ENCODE measurements around the gene ATP8B3. TPM values are rescaled to one million over a fixed set of nuclear protein-coding genes. Genes with fewer than 3 reads are reported as not detected.

The ATP8B3 gene
- total and polyA plus RNA-seq, 10 of the 15 experiments (the other 5 are each of a cell fraction or from before 2014, with no cell fraction given), result 0.13 to 1.7 (median 0.52) TPM

DNA sequence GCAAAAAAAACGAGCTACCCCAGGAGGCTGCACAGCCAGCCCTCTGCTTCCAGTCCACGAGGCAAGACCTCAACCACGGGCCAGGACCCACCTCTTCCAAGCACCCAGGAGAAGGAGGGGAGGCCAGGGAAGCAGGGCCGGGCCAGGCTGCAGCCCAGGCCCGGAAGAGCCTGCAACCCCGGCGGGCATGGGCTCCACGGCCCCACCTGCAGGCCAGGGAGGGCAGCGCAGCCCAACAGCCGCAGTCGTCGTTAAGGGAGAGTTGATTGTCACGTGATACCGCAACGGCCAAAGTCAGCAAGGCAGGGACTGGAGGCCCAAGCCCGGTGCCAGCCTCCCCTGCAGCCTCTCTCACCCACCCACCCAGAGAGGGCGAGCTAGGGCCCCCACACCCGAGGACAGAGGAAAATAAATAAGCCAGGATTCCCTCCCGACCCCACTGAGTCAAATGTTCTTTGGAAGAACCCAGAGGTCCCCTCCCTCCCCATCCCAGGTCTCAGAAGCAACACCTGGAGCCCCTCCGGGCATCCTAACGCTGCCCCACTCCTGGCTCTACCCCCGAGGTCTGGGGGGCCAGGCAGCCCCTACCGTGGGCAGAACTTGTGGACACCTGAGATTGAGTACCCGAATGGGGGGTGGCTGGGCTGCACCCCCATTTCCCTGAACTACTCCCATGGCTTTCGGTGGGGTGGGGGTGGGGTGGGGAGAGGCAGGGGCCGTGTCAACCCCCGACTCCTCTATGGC lies 41.4 kb upstream of the ATP8B3 start:
- TSS peak; percentile 49 for BruUV-seq (replicated peaks)
- Histone ChIP-seq H3K9me3 (replicated peaks; ENCODE audit: control insufficient read depth, insufficient read depth, low read length) (no peaks in the 10 kb centered on the region), H3K4me3 (no peak overlapping the region), H3K27me3 (replicated peaks in 1 of 2; ENCODE audit: control insufficient read depth in 2 of 2, insufficient read depth in 2 of 2, low read length in 1 of 2) (no peaks in the 10 kb centered on the region), H4K20me1 (ENCODE audit: control insufficient read depth, insufficient read depth) (no peaks in the 10 kb centered on the region), H3K4me2 (ENCODE audit: control insufficient read depth, insufficient read depth) (no peak overlapping the region), H2AFZ (ENCODE audit: control insufficient read depth, low read depth, low read length) (peak overlapping the region; percentile 54), H3K36me3 (ENCODE audit: control insufficient read depth in 2 of 2, insufficient read depth in 2 of 2, low read length in 1 of 2) (peaks cover 0 to 3% of the 10 kb centered on the region in 2 experiments; a peak in 2 of 4 replicates), H3K79me2 (ENCODE audit: control insufficient read depth, insufficient read depth, low read length) (peaks cover 49% of the 10 kb centered on the region), H3K4me1 (ENCODE audit: control insufficient read depth, insufficient read depth, low read length) (peaks cover 27% of the 10 kb centered on the region), H3K27ac (ENCODE audit: control insufficient read depth, insufficient read depth) (peak overlapping the region; percentile 13; the same call in 1 of the 2 replicates), H3K9ac (ENCODE audit: control insufficient read depth, insufficient read depth, low read length) (no peak overlapping the region)
- 13% methylated on average over 25 of the region's 27 CpGs for WGBS (ENCODE audit: insufficient coverage, insufficient replicate concordance, low lambda C conversion rate, missing lambda C conversion rate)
- in situ Hi-C loops (cut with MboI), result loop anchor here (25.0 kb wide), 1 partner anchor 1509 kb away; the partner anchor contains the start of gene NFIC
- ChIA-PET SMC1A (ENCODE audit: uncharacterized antibody, unreplicated experiment) (interaction anchor here (1.1 kb wide), 1 partner anchor 16 kb away, joined by 3 read pairs; no protein-coding TSS in a partner anchor), RAD21 (ENCODE audit: unreplicated experiment) (no interaction called here), CTCF (interaction anchor here (0.6 to 1.4 kb wide), 4 partner anchors 10 to 89 kb away, joined by 3 to 4 read pairs (median 4); no protein-coding TSS in a partner anchor), POLR2A (interaction anchor here (0.6 kb wide), 1 partner anchor 11 kb away, joined by 3 read pairs; no protein-coding TSS in a partner anchor)
- DNase-seq (ENCODE audit: low read depth, low spot score), result peak; percentile 43
- intact Hi-C loops (cut with micrococcal nuclease; ENCODE audit: unreplicated experiment), result no loop called here
- FAIRE-seq, result peak; percentile 84
- peak; percentile 41 for ATAC-seq
- TF ChIP-seq, protein P1, sequence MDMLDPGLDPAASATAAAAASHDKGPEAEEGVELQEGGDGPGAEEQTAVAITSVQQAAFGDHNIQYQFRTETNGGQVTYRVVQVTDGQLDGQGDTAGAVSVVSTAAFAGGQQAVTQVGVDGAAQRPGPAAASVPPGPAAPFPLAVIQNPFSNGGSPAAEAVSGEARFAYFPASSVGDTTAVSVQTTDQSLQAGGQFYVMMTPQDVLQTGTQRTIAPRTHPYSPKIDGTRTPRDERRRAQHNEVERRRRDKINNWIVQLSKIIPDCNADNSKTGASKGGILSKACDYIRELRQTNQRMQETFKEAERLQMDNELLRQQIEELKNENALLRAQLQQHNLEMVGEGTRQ (IDR thresholded peaks at IDR 0.05; ENCODE audit: borderline replicate concordance, low read depth, low read length), result peak; percentile 70
- TF ChIP-seq POLR2AphosphoS5 (IDR thresholded peaks at IDR 0.05; ENCODE audit: low read length) (no peak), TAF1 (IDR thresholded peaks at IDR 0.05; ENCODE audit: borderline replicate concordance, low read depth, low read length) (no peak), RUNX3 (IDR thresholded peaks at IDR 0.05; ENCODE audit: low read length) (no peak), PAX8 (IDR thresholded peaks at IDR 0.05) (no peak), RB1 (IDR thresholded peaks at IDR 0.05; ENCODE audit: borderline replicate concordance) (no peak), NRF1 (conservative IDR thresholded peaks at IDR 0.05; ENCODE audit: low read depth, low read length) (no peak), NR2F1 (conservative IDR thresholded peaks at IDR 0.05) (peak; percentile 33; the same call in 1 of the 2 replicates), YY1 (IDR thresholded peaks at IDR 0.05; ENCODE audit: low read depth, low read length) (peak; percentile 70; the same call in 1 of the 2 replicates), RCOR1 (conservative IDR thresholded peaks at IDR 0.05; ENCODE audit: low read depth, low read length) (no peak)
- TF ChIP-seq, protein P2, sequence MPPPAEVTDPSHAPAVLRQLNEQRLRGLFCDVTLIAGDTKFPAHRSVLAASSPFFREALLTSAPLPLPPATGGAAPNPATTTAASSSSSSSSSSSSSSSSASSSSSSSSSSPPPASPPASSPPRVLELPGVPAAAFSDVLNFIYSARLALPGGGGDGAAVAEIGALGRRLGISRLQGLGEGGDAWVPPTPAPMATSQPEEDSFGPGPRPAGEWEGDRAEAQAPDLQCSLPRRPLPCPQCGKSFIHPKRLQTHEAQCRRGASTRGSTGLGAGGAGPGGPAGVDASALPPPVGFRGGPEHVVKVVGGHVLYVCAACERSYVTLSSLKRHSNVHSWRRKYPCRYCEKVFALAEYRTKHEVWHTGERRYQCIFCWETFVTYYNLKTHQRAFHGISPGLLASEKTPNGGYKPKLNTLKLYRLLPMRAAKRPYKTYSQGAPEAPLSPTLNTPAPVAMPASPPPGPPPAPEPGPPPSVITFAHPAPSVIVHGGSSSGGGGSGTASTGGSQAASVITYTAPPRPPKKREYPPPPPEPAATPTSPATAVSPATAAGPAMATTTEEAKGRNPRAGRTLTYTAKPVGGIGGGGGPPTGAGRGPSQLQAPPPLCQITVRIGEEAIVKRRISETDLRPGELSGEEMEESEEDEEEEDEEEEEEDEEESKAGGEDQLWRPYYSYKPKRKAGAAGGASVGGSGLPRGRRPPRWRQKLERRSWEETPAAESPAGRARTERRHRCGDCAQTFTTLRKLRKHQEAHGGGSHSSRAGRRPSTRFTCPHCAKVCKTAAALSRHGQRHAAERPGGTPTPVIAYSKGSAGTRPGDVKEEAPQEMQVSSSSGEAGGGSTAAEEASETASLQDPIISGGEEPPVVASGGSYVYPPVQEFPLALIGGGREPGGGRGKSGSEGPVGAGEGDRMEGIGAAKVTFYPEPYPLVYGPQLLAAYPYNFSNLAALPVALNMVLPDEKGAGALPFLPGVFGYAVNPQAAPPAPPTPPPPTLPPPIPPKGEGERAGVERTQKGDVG (CRISPR knock-in tag; IDR thresholded peaks at IDR 0.05), result peak; percentile 80
- TF ChIP-seq, protein P3, sequence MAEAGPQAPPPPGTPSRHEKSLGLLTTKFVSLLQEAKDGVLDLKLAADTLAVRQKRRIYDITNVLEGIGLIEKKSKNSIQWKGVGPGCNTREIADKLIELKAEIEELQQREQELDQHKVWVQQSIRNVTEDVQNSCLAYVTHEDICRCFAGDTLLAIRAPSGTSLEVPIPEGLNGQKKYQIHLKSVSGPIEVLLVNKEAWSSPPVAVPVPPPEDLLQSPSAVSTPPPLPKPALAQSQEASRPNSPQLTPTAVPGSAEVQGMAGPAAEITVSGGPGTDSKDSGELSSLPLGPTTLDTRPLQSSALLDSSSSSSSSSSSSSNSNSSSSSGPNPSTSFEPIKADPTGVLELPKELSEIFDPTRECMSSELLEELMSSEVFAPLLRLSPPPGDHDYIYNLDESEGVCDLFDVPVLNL (IDR thresholded peaks at IDR 0.05; ENCODE audit: low read depth, low read length), result no peak
- TF ChIP-seq, protein P4, sequence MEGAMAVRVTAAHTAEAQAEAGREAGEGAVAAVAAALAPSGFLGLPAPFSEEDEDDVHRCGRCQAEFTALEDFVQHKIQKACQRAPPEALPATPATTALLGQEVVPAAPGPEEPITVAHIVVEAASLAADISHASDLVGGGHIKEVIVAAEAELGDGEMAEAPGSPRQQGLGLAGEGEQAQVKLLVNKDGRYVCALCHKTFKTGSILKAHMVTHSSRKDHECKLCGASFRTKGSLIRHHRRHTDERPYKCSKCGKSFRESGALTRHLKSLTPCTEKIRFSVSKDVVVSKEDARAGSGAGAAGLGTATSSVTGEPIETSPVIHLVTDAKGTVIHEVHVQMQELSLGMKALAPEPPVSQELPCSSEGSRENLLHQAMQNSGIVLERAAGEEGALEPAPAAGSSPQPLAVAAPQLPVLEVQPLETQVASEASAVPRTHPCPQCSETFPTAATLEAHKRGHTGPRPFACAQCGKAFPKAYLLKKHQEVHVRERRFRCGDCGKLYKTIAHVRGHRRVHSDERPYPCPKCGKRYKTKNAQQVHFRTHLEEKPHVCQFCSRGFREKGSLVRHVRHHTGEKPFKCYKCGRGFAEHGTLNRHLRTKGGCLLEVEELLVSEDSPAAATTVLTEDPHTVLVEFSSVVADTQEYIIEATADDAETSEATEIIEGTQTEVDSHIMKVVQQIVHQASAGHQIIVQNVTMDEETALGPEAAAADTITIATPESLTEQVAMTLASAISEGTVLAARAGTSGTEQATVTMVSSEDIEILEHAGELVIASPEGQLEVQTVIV (IDR thresholded peaks at IDR 0.05; ENCODE audit: borderline replicate concordance, partially characterized antibody), result peak; percentile 45
- TF ChIP-seq, protein P5, sequence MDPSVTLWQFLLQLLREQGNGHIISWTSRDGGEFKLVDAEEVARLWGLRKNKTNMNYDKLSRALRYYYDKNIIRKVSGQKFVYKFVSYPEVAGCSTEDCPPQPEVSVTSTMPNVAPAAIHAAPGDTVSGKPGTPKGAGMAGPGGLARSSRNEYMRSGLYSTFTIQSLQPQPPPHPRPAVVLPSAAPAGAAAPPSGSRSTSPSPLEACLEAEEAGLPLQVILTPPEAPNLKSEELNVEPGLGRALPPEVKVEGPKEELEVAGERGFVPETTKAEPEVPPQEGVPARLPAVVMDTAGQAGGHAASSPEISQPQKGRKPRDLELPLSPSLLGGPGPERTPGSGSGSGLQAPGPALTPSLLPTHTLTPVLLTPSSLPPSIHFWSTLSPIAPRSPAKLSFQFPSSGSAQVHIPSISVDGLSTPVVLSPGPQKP (IDR thresholded peaks at IDR 0.05; ENCODE audit: low read depth, low read length), result no peak

All from GM12878 (cell line).